Measurements from ENCODE around the gene NIPAL3.

GRCh38 chr1:24438423-24438901, 22.9 kb downstream of the NIPAL3 start:
- no peak for TF ChIP-seq POLR2A (IDR thresholded peaks at IDR 0.05)
- no peak for TF ChIP-seq CTCF (IDR thresholded peaks at IDR 0.05)
- TF ChIP-seq POLR2AphosphoS5 (IDR thresholded peaks at IDR 0.05) = no peak
- TF ChIP-seq EP300 (IDR thresholded peaks at IDR 0.05) = no peak

All from gastroesophageal sphincter (tissue), 3 donors.